RWPE1 (cell line): ENCODE results near the gene SPINK5.

Experiments used
- CTCF ChIA-PET: fragments of 350-600 bp; sonication (Branson Sonifier 250); formaldehyde crosslinking; extraction: SDS; loops from one replicate; lab custom pipeline; 2021; lab: Yijun Ruan, JAX
- POLR2A ChIA-PET: fragments of 400-600 bp; formaldehyde crosslinking; extraction: SDS; loops from one replicate; lab custom pipeline; 2020; ENCODE audit warnings: antibody characterized with exemption; ENCODE audit not compliant: low non-redundant PET; lab: Yijun Ruan, JAX
- DNase-seq: peaks from one replicate; pipeline ENCODE4 v3.0.0; 2012; ENCODE audit warnings: low spot score
- H3K27ac ChIP-seq: fragments of 450-650 bp; 2 replicates; pipeline ENCODE4 v1.5.1; 2017
- TF ChIP-seq, protein P1 (sequence below): fragments of 450-650 bp; conservative IDR thresholded peaks from 2 replicates; pipeline ENCODE4 v1.5.1; 2017; ENCODE audit warnings: low read depth, mild to moderate bottlenecking

SPINK5 gene

DNA sequence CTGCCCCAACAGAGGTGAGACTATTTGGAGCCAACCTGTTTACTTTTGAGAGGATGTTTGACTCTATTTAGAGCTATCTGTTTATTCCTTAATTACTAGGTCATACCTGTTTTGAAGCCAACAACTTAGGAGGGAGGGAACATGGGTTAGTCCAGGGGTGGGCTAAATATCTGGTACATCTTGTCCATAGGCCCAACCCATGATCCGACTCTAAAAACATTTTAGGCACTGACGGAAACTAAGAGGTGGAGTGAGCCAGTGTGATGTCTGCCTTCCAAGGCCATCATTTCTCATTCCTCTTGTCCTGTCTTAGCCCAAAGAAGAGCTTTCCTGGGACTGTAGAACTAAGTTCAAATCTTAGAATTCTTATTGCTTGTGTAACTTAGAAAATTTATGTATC lies 8.4 kb downstream of the SPINK5 start:
- ChIA-PET POLR2A (no interaction called here), CTCF (interaction anchor here (0.8 kb wide), 1 partner anchor 9 kb away, joined by 3 read pairs; no protein-coding TSS in a partner anchor)

DNA sequence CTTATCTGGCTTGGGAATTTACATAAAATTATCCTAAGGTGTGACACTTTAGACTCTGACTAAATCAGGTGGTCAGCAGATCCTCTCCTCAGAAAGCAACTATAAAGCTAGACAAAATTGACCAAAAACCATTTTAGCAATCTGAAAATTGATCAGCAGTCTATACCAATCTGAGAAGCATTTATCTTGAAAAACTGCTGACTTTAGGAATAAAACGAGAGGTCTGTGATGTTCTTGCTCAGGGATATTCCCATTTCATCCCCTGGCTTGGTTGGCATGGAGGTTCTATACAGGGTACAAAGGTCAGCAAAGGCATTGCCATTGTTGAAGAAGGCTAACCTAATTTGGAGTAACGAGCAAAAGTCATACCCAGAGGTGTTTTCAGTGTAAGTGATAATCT lies 11.7 kb downstream of the SPINK5 start:
- CTCF ChIA-PET = interaction anchor here (1.0 kb wide), 1 partner anchor 9 kb away, joined by 4 read pairs; no protein-coding TSS in a partner anchor
- POLR2A ChIA-PET = no interaction called here
- no peak for DNase-seq
- H3K27ac ChIP-seq = no peak overlapping the region
- TF ChIP-seq, protein P1, sequence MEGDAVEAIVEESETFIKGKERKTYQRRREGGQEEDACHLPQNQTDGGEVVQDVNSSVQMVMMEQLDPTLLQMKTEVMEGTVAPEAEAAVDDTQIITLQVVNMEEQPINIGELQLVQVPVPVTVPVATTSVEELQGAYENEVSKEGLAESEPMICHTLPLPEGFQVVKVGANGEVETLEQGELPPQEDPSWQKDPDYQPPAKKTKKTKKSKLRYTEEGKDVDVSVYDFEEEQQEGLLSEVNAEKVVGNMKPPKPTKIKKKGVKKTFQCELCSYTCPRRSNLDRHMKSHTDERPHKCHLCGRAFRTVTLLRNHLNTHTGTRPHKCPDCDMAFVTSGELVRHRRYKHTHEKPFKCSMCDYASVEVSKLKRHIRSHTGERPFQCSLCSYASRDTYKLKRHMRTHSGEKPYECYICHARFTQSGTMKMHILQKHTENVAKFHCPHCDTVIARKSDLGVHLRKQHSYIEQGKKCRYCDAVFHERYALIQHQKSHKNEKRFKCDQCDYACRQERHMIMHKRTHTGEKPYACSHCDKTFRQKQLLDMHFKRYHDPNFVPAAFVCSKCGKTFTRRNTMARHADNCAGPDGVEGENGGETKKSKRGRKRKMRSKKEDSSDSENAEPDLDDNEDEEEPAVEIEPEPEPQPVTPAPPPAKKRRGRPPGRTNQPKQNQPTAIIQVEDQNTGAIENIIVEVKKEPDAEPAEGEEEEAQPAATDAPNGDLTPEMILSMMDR = no peak

More for the DNA sequence above, 8.4 kb downstream of the SPINK5 start:
- TF ChIP-seq, protein P1 = no peak
- DNase-seq = no peak
- H3K27ac ChIP-seq = no peak overlapping the region

DNA sequence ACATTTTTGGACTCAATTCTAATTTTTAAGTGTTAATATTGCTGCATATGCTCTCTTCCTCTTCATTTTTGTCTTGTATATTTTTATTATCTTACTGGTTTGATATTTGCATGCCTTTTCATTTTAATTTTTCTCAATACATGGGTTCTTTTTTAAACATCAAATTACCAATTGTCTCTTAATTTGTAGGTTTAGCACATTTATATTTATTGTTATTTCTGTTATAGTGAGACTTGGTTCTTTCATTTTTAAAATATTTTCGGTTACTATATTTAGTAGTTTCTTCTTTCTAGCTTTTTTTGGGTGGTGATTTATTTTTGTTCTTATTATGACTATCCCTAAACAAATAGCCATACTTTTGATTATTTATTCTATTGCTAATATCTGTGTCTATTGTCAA lies 19.4 kb downstream of the SPINK5 start:
- DNase-seq = no peak
- CTCF ChIA-PET = no interaction called here
- TF ChIP-seq, protein P1 = no peak
- H3K27ac ChIP-seq = no peak overlapping the region
- POLR2A ChIA-PET = no interaction called here

DNA sequence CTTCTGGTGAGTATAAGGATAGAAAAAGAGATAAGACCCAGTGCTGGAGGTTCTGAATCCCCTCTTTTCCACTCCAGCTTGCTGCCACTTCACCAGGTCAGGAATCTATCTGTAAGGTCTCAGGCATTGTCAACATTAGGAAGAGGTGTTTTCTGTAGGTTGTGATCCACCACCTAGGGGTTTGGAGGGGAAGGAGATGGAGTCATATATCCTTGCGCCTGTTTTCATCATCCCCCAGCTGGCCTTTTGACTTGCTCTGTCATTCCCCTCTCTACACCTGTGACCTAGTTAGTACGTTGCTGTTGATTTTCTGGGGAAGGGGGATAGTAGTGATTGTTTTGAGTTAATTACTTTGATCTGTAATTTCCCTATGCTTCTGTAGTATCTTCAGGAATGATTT lies 20.5 kb downstream of the SPINK5 start:
- H3K27ac ChIP-seq = no peak overlapping the region
- ChIA-PET CTCF (interaction anchor here (0.7 kb wide), 1 partner anchor 43 kb away, joined by 5 read pairs; no protein-coding TSS in a partner anchor), POLR2A (no interaction called here)
- TF ChIP-seq, protein P1 = no peak
- DNase-seq = no peak

DNA sequence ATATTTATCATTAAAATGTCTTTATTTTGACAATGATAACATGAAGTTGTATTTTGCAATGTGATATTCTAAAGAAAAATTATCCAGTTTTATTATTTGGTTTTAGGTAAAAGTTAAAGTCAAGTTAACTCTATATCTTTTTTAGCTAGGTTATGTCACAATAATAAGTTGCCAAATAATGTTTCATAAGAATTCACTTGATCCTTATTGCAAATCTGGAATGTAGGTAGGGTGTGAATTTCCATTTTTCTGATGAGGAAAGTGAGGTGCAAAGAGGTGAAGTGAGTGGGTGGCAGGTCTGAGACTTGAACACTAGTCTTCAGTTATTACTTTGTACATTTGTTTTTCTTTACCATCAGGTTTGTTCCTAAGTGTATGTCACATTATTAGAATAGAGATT lies 21.5 kb downstream of the SPINK5 start:
- ChIA-PET POLR2A (no interaction called here), CTCF (interaction anchor here (1.0 kb wide), 1 partner anchor 9 kb away, joined by 4 read pairs; no protein-coding TSS in a partner anchor)
- TF ChIP-seq, protein P1 = no peak
- H3K27ac ChIP-seq = no peak overlapping the region
- DNase-seq = no peak

DNA sequence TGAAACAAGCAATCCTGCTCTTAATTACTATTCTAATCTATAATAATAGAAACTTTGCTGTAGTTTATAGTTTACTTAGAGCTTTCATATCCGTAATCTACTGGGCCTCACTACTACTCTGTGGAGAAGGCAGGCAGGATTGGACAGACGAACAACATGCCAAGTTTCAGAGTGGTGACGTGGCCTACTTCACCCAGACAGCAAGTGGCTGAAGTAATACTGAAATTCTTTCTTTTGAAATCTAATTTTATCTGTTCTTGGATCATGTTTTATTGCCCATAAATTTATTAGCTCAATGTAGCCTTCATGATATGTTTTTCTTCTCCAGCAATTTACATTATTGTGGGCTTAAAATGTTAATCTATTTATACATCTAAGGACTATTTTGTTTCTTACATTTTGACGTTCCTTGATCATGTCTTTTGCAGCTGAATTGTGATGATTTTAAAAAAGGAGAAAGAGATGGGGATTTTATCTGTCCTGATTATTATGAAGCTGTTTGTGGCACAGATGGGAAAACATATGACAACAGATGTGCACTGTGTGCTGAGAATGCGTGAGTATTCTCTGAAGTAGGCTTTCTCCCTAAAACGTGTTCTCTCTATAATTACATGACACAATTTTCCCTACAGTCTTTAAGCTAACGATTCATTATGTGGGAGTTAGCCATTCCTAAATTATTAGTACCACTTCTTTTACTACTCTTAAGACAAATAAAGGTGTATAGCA lies 22.4 kb downstream of the SPINK5 start:
- TF ChIP-seq, protein P1 = no peak
- no peak for DNase-seq
- POLR2A ChIA-PET = no interaction called here
- CTCF ChIA-PET = no interaction called here
- H3K27ac ChIP-seq = no peak overlapping the region
